Astrocyte (in vitro differentiated cells and primary cell): Measurements from ENCODE around the gene CEP131. TPM values are rescaled to one million over a fixed set of nuclear protein-coding genes. Genes with fewer than 3 reads are reported as not detected.
"Not testable (repeated sequence)": the region's sequence is repeated elsewhere in the genome, so short reads cannot be mapped to it uniquely, and the experiment has no call there.

Experiments used
- DNase-seq: peaks from one replicate; pipeline ENCODE4 v3.0.0-alpha.2; 2010; ENCODE audit warnings: low read depth
- FAIRE-seq: peaks from 2 replicates; lab custom pipeline; 2011; peaks lifted over from hg19 to GRCh38; lab: Jason Lieb, UNC
- H2AFZ ChIP-seq: 2 replicates; pipeline ENCODE4 v1.6.0; 2012; ENCODE audit warnings: low read depth, low read length, inconsistent platforms
- H3K27ac ChIP-seq: 2 replicates; pipeline ENCODE4 v1.5.1; 2011; ENCODE audit warnings: low read depth, low read length, inconsistent platforms
- H3K27me3 ChIP-seq: 2 replicates; pipeline ENCODE4 v1.6.0; 2011; ENCODE audit warnings: low read length, inconsistent platforms; ENCODE audit not compliant: insufficient read depth
- H3K36me3 ChIP-seq: 2 replicates; pipeline ENCODE4 v1.5.1; 2011; ENCODE audit warnings: low read length, inconsistent platforms; ENCODE audit not compliant: insufficient read depth
- H3K4me1 ChIP-seq: 2 replicates; pipeline ENCODE4 v1.5.1; 2011; ENCODE audit warnings: low read length, inconsistent platforms; ENCODE audit not compliant: insufficient read depth
- H3K4me2 ChIP-seq: 2 replicates; pipeline ENCODE4 v1.6.0; 2012; ENCODE audit warnings: low read length, inconsistent platforms
- H3K4me3 ChIP-seq: 2 replicates; pipeline ENCODE4 v1.5.1; 2011; ENCODE audit warnings: low read depth, mild to moderate bottlenecking, low read length, inconsistent platforms; ENCODE audit not compliant: insufficient read depth
- H3K79me2 ChIP-seq: 2 replicates; pipeline ENCODE4 v1.6.0; 2012; ENCODE audit warnings: mild to moderate bottlenecking, low read length, inconsistent platforms; ENCODE audit not compliant: insufficient read depth
- H3K9ac ChIP-seq: 2 replicates; pipeline ENCODE4 v1.6.0; 2012; ENCODE audit warnings: mild to moderate bottlenecking, low read length, inconsistent platforms
- H3K9me3 ChIP-seq: 2 replicates; pipeline ENCODE4 v1.5.1; 2012; ENCODE audit warnings: low read depth, mild to moderate bottlenecking, low read length, inconsistent platforms; ENCODE audit not compliant: insufficient read depth
- H4K20me1 ChIP-seq: 2 replicates; pipeline ENCODE4 v1.6.0; 2012; ENCODE audit warnings: low read length, inconsistent platforms; ENCODE audit not compliant: insufficient read depth
- H3K27ac Mint-ChIP-seq: one replicate; pipeline ENCODE4 v1.8.0; 2021; ENCODE audit warnings: mild to moderate bottlenecking, mixed read lengths; ENCODE audit not compliant: unreplicated experiment
- H3K27me3 Mint-ChIP-seq: one replicate; pipeline ENCODE4 v1.8.0; 2021; ENCODE audit warnings: low read depth, mixed read lengths; ENCODE audit not compliant: unreplicated experiment
- H3K36me3 Mint-ChIP-seq: one replicate; pipeline ENCODE4 v1.8.0; 2021; ENCODE audit warnings: low read depth, mixed read lengths; ENCODE audit not compliant: unreplicated experiment
- H3K4me1 Mint-ChIP-seq: one replicate; pipeline ENCODE4 v1.8.0; 2021; ENCODE audit warnings: low read depth, mixed read lengths; ENCODE audit not compliant: unreplicated experiment
- H3K4me3 Mint-ChIP-seq: one replicate; pipeline ENCODE4 v1.8.0; 2021; ENCODE audit warnings: mild to moderate bottlenecking, moderate library complexity, mixed read lengths; ENCODE audit not compliant: unreplicated experiment
- H3K9me3 Mint-ChIP-seq: one replicate; pipeline ENCODE4 v1.8.0; 2021; ENCODE audit warnings: mild to moderate bottlenecking, mixed read lengths; ENCODE audit not compliant: unreplicated experiment
- CTCF ChIP-seq: IDR thresholded peaks from 2 replicates; pipeline ENCODE4 v1.5.1; 2011; ENCODE audit warnings: low read depth, mild to moderate bottlenecking, inconsistent platforms, low read length, moderate library complexity; ENCODE audit not compliant: insufficient read depth
- EZH2 ChIP-seq: IDR thresholded peaks from 2 replicates; pipeline ENCODE4 v1.6.1; 2012; ENCODE audit warnings: mild to moderate bottlenecking, low read length, inconsistent platforms; ENCODE audit not compliant: insufficient read depth
- total RNA-seq: library from RNA; stranded (reverse); gene quantifications from 2 replicates; pipeline ENCODE4 v1.2.1, GENCODE V29; 2021

Gene CEP131
- total RNA-seq, 1 donor from 2014 or later, result 5.8 TPM

- Mint-ChIP-seq H3K9me3 (no peaks in the 10 kb centered on the region), H3K36me3 (no peaks in the 10 kb centered on the region), H3K4me3 (no peak overlapping the region), H3K27me3 (peaks cover 29% of the 10 kb centered on the region), H3K27ac (no peak overlapping the region), H3K4me1 (peaks cover under 1% of the 10 kb centered on the region)
- Histone ChIP-seq H3K4me1 (no peaks in the 10 kb centered on the region), H3K79me2 (no peaks in the 10 kb centered on the region), H3K9ac (no peak overlapping the region), H4K20me1 (no peaks in the 10 kb centered on the region), H3K27me3 (peaks cover 2% of the 10 kb centered on the region), H3K4me3 (no peak overlapping the region), H2AFZ (no peak overlapping the region), H3K9me3 (no peaks in the 10 kb centered on the region), H3K4me2 (no peak overlapping the region), H3K36me3 (no peaks in the 10 kb centered on the region), H3K27ac (no peak overlapping the region)
- no peak for DNase-seq
- no peak for FAIRE-seq
- no peak for TF ChIP-seq EZH2
- TF ChIP-seq CTCF, result no peak
Measured at GRCh38 chr17:81154961-81155360, 67.8 kb downstream of the CEP131 start.

GRCh38 chr17:81154016-81154415, 68.7 kb downstream of the CEP131 start:
- H3K9ac ChIP-seq, H3K36me3 Mint-ChIP-seq, H3K36me3 ChIP-seq, H3K79me2 ChIP-seq, DNase-seq, H3K27ac Mint-ChIP-seq, FAIRE-seq, H3K9me3 Mint-ChIP-seq, H3K4me3 Mint-ChIP-seq, H3K4me1 ChIP-seq, H3K4me1 Mint-ChIP-seq, H4K20me1 ChIP-seq, H3K27me3 ChIP-seq, H3K27ac ChIP-seq, H3K9me3 ChIP-seq, H3K4me2 ChIP-seq, H2AFZ ChIP-seq, H3K4me3 ChIP-seq: not testable (repeated sequence)
- H3K27me3 Mint-ChIP-seq, result peaks cover 31% of the 10 kb centered on the region

- FAIRE-seq (no peak), DNase-seq (peak; percentile 3)
- H3K27me3 ChIP-seq, result peaks cover 2% of the 10 kb centered on the region
- H3K36me3 Mint-ChIP-seq, result peaks cover 2% of the 10 kb centered on the region
- TF ChIP-seq EZH2, result no peak
- TF ChIP-seq CTCF, result no peak
- no peaks in the 10 kb centered on the region for H4K20me1 ChIP-seq
- no peaks in the 10 kb centered on the region for H3K9me3 ChIP-seq
- peak overlapping the region; percentile 33 for H3K4me2 ChIP-seq
- no peaks in the 10 kb centered on the region for H3K79me2 ChIP-seq
- peaks cover 2% of the 10 kb centered on the region for H3K4me1 Mint-ChIP-seq
- H3K4me3 ChIP-seq, result no peak overlapping the region
- peak overlapping the region; percentile 2 for H3K27ac ChIP-seq
- H3K36me3 ChIP-seq, result no peaks in the 10 kb centered on the region
- no peak overlapping the region for H3K4me3 Mint-ChIP-seq
- no peak overlapping the region for H2AFZ ChIP-seq
- peak overlapping the region; percentile 27 for H3K27ac Mint-ChIP-seq
- H3K27me3 Mint-ChIP-seq, result peaks cover 29% of the 10 kb centered on the region
- no peaks in the 10 kb centered on the region for H3K9me3 Mint-ChIP-seq
- H3K9ac ChIP-seq, result no peak overlapping the region
- H3K4me1 ChIP-seq, result no peaks in the 10 kb centered on the region
Measured at GRCh38 chr17:81153340-81153803, 69.4 kb downstream of the CEP131 start.
